IMR-90 (cell line): ENCODE data around the gene CWC22. TPM values are rescaled to one million over a fixed set of nuclear protein-coding genes. Genes with fewer than 3 reads are reported as not detected.
"Not testable (repeated sequence)": the region's sequence is repeated elsewhere in the genome, so short reads cannot be mapped to it uniquely, and the experiment has no call there.

Experiments used
- ATAC-seq: fragments of 200-7000 bp; cut with Tn5 transposase; 2 replicates; pipeline ENCODE4 v1.9.1; 2020; ENCODE audit warnings: low read depth, mild to moderate bottlenecking, moderate library complexity
- BruUV-seq: library from RNA; stranded (reverse); fragments of 400-500 nt; replicated peaks from 2 replicates; lab custom pipeline; 2021; lab: Mats Ljungman, UMichigan
- CTCF ChIA-PET: fragments of 300-600 bp; formaldehyde crosslinking; extraction: SDS; loops from one replicate; lab custom pipeline; 2021; ENCODE audit warnings: antibody characterized with exemption; lab: Yijun Ruan, JAX
- POLR2A ChIA-PET: fragments of 300-600 bp; sonication (Branson Sonifier 250); formaldehyde crosslinking; loops from one replicate; lab custom pipeline; 2022; ENCODE audit warnings: antibody characterized with exemption; ENCODE audit not compliant: unreplicated experiment; lab: Charles Lee
- DNase-seq: peaks from one replicate; pipeline ENCODE4 v3.0.0; 2013
- H2AFZ ChIP-seq: replicated peaks from 2 replicates; pipeline ENCODE3; 2013; ENCODE audit warnings: low read length, mild to moderate bottlenecking; ENCODE audit not compliant: poor library complexity
- H2AK5ac ChIP-seq: 2 replicates; pipeline ENCODE4 v1.6.1; 2013; ENCODE audit warnings: low read depth, low read length, inconsistent platforms
- H2AK9ac ChIP-seq: replicated peaks from 2 replicates; pipeline ENCODE3; 2013; ENCODE audit warnings: mild to moderate bottlenecking, low read depth, low read length, moderate library complexity; ENCODE audit not compliant: poor library complexity
- H2BK120ac ChIP-seq: 2 replicates; pipeline ENCODE4 v1.6.1; 2013; ENCODE audit warnings: low read depth, low read length, inconsistent platforms
- H2BK15ac ChIP-seq: 3 replicates; pipeline ENCODE4 v1.6.1; 2013; ENCODE audit warnings: low read depth, low read length, inconsistent platforms
- H2BK20ac ChIP-seq: 2 replicates; pipeline ENCODE4 v1.6.1; 2013; ENCODE audit warnings: low read depth, mild to moderate bottlenecking, inconsistent platforms, low read length, moderate library complexity
- H2BK5ac ChIP-seq: 2 replicates; pipeline ENCODE4 v1.6.1; 2013; ENCODE audit warnings: mild to moderate bottlenecking, low read depth, low read length, inconsistent platforms; ENCODE audit not compliant: poor library complexity, severe bottlenecking
- H3K14ac ChIP-seq: replicated peaks from 2 replicates; pipeline ENCODE4 v1.6.1; 2013; ENCODE audit warnings: low read depth, low read length, inconsistent platforms
- H3K18ac ChIP-seq: 2 replicates; pipeline ENCODE4 v1.6.1; 2013; ENCODE audit warnings: low read depth, low read length, control low read depth
- H3K23ac ChIP-seq: 2 replicates; pipeline ENCODE4 v1.6.1; 2013; ENCODE audit warnings: low read depth, low read length, inconsistent platforms
- H3K27ac ChIP-seq: 2 replicates; pipeline ENCODE4 v1.5.1; 2013; ENCODE audit warnings: mild to moderate bottlenecking, control low read depth, low read length; ENCODE audit not compliant: insufficient read depth
- H3K27me3 ChIP-seq: 2 replicates; pipeline ENCODE4 v1.6.1; 2013; ENCODE audit warnings: low read length; ENCODE audit not compliant: control insufficient read depth, insufficient read depth
- H3K36me3 ChIP-seq: 2 replicates; pipeline ENCODE4 v1.6.1; 2013; ENCODE audit warnings: low read length, mixed read lengths; ENCODE audit not compliant: control insufficient read depth, insufficient read depth
- H3K4ac ChIP-seq: 2 replicates; pipeline ENCODE4 v1.6.1; 2013; ENCODE audit warnings: low read depth, low read length, inconsistent platforms
- H3K4me1 ChIP-seq: 2 replicates; pipeline ENCODE4 v1.6.1; 2013; ENCODE audit warnings: low read length, mixed read lengths; ENCODE audit not compliant: control insufficient read depth, insufficient read depth
- H3K4me2 ChIP-seq: 2 replicates; pipeline ENCODE4 v1.6.1; 2013; ENCODE audit warnings: low read depth, mild to moderate bottlenecking, control low read depth, low read length, moderate library complexity
- H3K4me3 ChIP-seq: 2 replicates; pipeline ENCODE4 v1.5.1; 2013; ENCODE audit warnings: low read depth, mild to moderate bottlenecking, control low read depth, low read length, moderate library complexity; ENCODE audit not compliant: insufficient read depth
- H3K56ac ChIP-seq: 2 replicates; pipeline ENCODE4 v1.6.1; 2013; ENCODE audit warnings: low read length, inconsistent platforms; ENCODE audit not compliant: insufficient read depth; ENCODE audit errors: extremely low read depth
- H3K79me1 ChIP-seq, 2 experiments: 2 replicates each; pipeline ENCODE4 v1.6.1; 2013; ENCODE audit warnings: low read length in 2 of 2, inconsistent platforms in 1 of 2, low read depth in 1 of 2
- H3K9ac ChIP-seq: 2 replicates; pipeline ENCODE4 v1.6.1; 2013; ENCODE audit warnings: low read depth, low read length, control low read depth
- H3K9me1 ChIP-seq: 2 replicates; pipeline ENCODE4 v1.6.1; 2013; ENCODE audit warnings: low read length, inconsistent platforms; ENCODE audit not compliant: insufficient read depth
- H3K9me3 ChIP-seq: 2 replicates; pipeline ENCODE4 v1.6.1; 2013; ENCODE audit warnings: low read length; ENCODE audit not compliant: control insufficient read depth, insufficient read depth
- H4K20me1 ChIP-seq: 2 replicates; pipeline ENCODE4 v1.6.1; 2013; ENCODE audit warnings: low read length, inconsistent platforms; ENCODE audit not compliant: insufficient read depth
- H4K5ac ChIP-seq: 2 replicates; pipeline ENCODE4 v1.6.1; 2013; ENCODE audit warnings: mild to moderate bottlenecking, low read depth, low read length, control low read depth
- H4K8ac ChIP-seq, 2 experiments: 2 replicates each; pipeline ENCODE4 v1.6.1; 2013; ENCODE audit warnings: low read depth in 2 of 2, low read length in 2 of 2, control low read depth in 1 of 2, inconsistent platforms in 1 of 2
- H4K91ac ChIP-seq: 2 replicates; pipeline ENCODE4 v1.6.1; 2013; ENCODE audit warnings: low read depth, low read length, inconsistent platforms; ENCODE audit not compliant: insufficient read depth
- WGBS, 2 experiments: methylation state at CpG; one replicate each; pipeline versions ENCODE4 v1.1.5 to v1.1.7; 2013; ENCODE audit warnings: missing lambda C conversion rate in 2 of 2; ENCODE audit not compliant: insufficient read length in 1 of 2; ENCODE audit errors: extremely low coverage in 2 of 2; 5-methylcytosine and 5-hydroxymethylcytosine counted together
- dilution Hi-C: fragments of 300-500 bp; cut with HindIII; formaldehyde crosslinking; loops from one replicate; pipeline ENCODE4 v1.14.3; 2018; ENCODE audit warnings: low sequenced_read_pairs; ENCODE audit not compliant: unreplicated experiment
- in situ Hi-C: fragments of 300-500 bp; cut with MboI; formaldehyde crosslinking; loops from 3 replicates; pipeline ENCODE4 v1.14.3; 2019; ENCODE audit warnings: low sequenced_read_pairs, inconsistent platforms, mixed read lengths
- intact Hi-C: fragments of 100-400 bp; cut with micrococcal nuclease; formaldehyde crosslinking; loops from 2 replicates; pipeline ENCODE4 v1.10.0; 2022
- polyA plus RNA-seq, 3 experiments: library from polyadenylated mRNA; depleted of rRNA; stranded (reverse); fragments of >200 nt; gene quantifications; 2 replicates each; pipeline ENCODE4 v1.2.3, GENCODE V29; 2012; ENCODE audit warnings: low replicate concordance in 1 of 3
- total RNA-seq: library from RNA; depleted of rRNA; stranded (reverse); fragments of >200 nt; gene quantifications from 2 replicates; pipeline ENCODE4 v1.2.3, GENCODE V29; 2012

The CWC22 gene
- total and polyA plus RNA-seq, 2 of the 4 experiments (the other 2 are of a cell fraction): 4.5 to 17.9 TPM

GRCh38 chr2:180054576-180054975 is 47.5 kb upstream of the CWC22 start:
- BruUV-seq, H2AK5ac ChIP-seq, H2BK15ac ChIP-seq, H3K18ac ChIP-seq, CTCF ChIA-PET, H3K9me3 ChIP-seq, dilution Hi-C loops, H2BK120ac ChIP-seq, DNase-seq, H2BK5ac ChIP-seq, intact Hi-C loops, H3K4ac ChIP-seq, H3K9me1 ChIP-seq, H3K4me2 ChIP-seq, H4K91ac ChIP-seq, H3K23ac ChIP-seq, H3K4me1 ChIP-seq, H3K9ac ChIP-seq, ATAC-seq, H3K27ac ChIP-seq, H3K4me3 ChIP-seq, H3K27me3 ChIP-seq, H3K36me3 ChIP-seq, H2AFZ ChIP-seq, H4K20me1 ChIP-seq, H3K56ac ChIP-seq, H2BK20ac ChIP-seq, H4K8ac ChIP-seq, POLR2A ChIA-PET, H3K79me1 ChIP-seq, H4K5ac ChIP-seq, H2AK9ac ChIP-seq, H3K14ac ChIP-seq: not testable (repeated sequence)
- WGBS, 2 experiments: no CpG with 5 or more reads among the region's 1 CpG
- in situ Hi-C loops: loop anchor here (25.0 kb wide), 1 partner anchor 642 kb away; no protein-coding TSS in a partner anchor
